ENCODE data around the gene CORO6.

DNA sequence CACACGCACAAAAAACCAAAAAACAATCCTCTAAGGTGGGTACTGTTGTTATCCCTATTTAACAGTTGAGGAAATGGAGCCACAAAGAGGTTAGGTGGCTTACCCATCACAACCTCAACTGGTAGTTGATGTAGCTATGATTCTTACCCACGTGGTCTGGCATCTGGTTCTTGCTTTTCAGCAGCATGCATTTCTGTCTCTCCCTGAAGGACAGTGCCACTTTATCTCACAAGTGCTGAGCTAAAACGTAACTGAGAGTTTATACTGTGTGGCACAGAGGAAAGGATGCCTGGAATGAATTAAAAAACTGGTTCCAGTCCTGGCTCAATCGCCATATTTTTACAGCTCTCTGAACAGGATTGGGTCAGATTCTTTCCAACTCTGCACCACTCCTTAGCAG, 1.9 kb upstream of the CORO6 start:
- no peak for TF ChIP-seq EZH2 (IDR thresholded peaks at IDR 0.05; ENCODE audit: low read depth)
- no peak for TF ChIP-seq CTCF (conservative IDR thresholded peaks at IDR 0.05)
